ENCODE data around the gene IFTAP. TPM values are rescaled to one million over a fixed set of nuclear protein-coding genes. Genes with fewer than 3 reads are reported as not detected.

IFTAP gene
- total RNA-seq, 1 donor from 2014 or later, result 33.1 TPM

GRCh38 chr11:36620246-36620645, 25.9 kb downstream of the IFTAP start:
- no peaks in the 10 kb centered on the region for H3K27me3 Mint-ChIP-seq
- no peak overlapping the region for H3K27ac Mint-ChIP-seq
- no peaks in the 10 kb centered on the region for H3K36me3 Mint-ChIP-seq
- no peaks in the 10 kb centered on the region for H3K9me3 Mint-ChIP-seq
- H3K4me3 Mint-ChIP-seq, result no peak overlapping the region
- peaks cover 18% of the 10 kb centered on the region for H3K4me1 Mint-ChIP-seq (ENCODE audit: unreplicated experiment)
- DNase-seq (ENCODE audit: extremely low spot score, unreplicated experiment), result no peak
- no peak for TF ChIP-seq CTCF (conservative IDR thresholded peaks at IDR 0.05)

- H3K4me3 Mint-ChIP-seq, result no peak overlapping the region
- peaks cover 18% of the 10 kb centered on the region for H3K4me1 Mint-ChIP-seq (ENCODE audit: unreplicated experiment)
- no peak overlapping the region for H3K27ac Mint-ChIP-seq
- H3K27me3 Mint-ChIP-seq, result no peaks in the 10 kb centered on the region
- no peak for DNase-seq (ENCODE audit: extremely low spot score, unreplicated experiment)
- TF ChIP-seq CTCF (conservative IDR thresholded peaks at IDR 0.05), result peak; percentile 61
- H3K36me3 Mint-ChIP-seq, result no peaks in the 10 kb centered on the region
- H3K9me3 Mint-ChIP-seq, result no peaks in the 10 kb centered on the region
Measured at GRCh38 chr11:36622431-36623136, 28.3 kb downstream of the IFTAP start.

- no peak overlapping the region for H3K27ac Mint-ChIP-seq
- TF ChIP-seq CTCF (conservative IDR thresholded peaks at IDR 0.05), result no peak
- H3K9me3 Mint-ChIP-seq, result no peaks in the 10 kb centered on the region
- H3K36me3 Mint-ChIP-seq, result no peaks in the 10 kb centered on the region
- DNase-seq (ENCODE audit: extremely low spot score, unreplicated experiment), result no peak
- H3K4me1 Mint-ChIP-seq (ENCODE audit: unreplicated experiment), result peaks cover 20% of the 10 kb centered on the region
- H3K27me3 Mint-ChIP-seq, result no peaks in the 10 kb centered on the region
- no peak overlapping the region for H3K4me3 Mint-ChIP-seq
Measured at GRCh38 chr11:36623494-36623893, 29.2 kb downstream of the IFTAP start.

GRCh38 chr11:36627006-36627405, 32.7 kb downstream of the IFTAP start:
- Mint-ChIP-seq H3K9me3 (no peaks in the 10 kb centered on the region), H3K27ac (no peak overlapping the region), H3K36me3 (no peaks in the 10 kb centered on the region), H3K27me3 (no peaks in the 10 kb centered on the region), H3K4me1 (ENCODE audit: unreplicated experiment) (peaks cover 15% of the 10 kb centered on the region), H3K4me3 (no peak overlapping the region)
- no peak for DNase-seq (ENCODE audit: extremely low spot score, unreplicated experiment)
- no peak for TF ChIP-seq CTCF (conservative IDR thresholded peaks at IDR 0.05)

GRCh38 chr11:36627471-36627870, 33.2 kb downstream of the IFTAP start:
- no peak for DNase-seq (ENCODE audit: extremely low spot score, unreplicated experiment)
- Mint-ChIP-seq H3K9me3 (no peaks in the 10 kb centered on the region), H3K27ac (no peak overlapping the region), H3K36me3 (no peaks in the 10 kb centered on the region), H3K27me3 (no peaks in the 10 kb centered on the region), H3K4me1 (ENCODE audit: unreplicated experiment) (peaks cover 15% of the 10 kb centered on the region), H3K4me3 (no peak overlapping the region)
- TF ChIP-seq CTCF (conservative IDR thresholded peaks at IDR 0.05), result no peak

Measured in type B pancreatic cell (in vitro differentiated cells).